MM.1S (cell line): Measurements from ENCODE around the gene NPFF.
A peak's percentile ranks its signal among the peaks of the same experiment; 100 is the strongest.
"Not testable (repeated sequence)": the region's sequence is repeated elsewhere in the genome, so short reads cannot be mapped to it uniquely, and the experiment has no call there.

ENCODE experiments used
- DNase-seq: peaks from one replicate; pipeline ENCODE4 v3.0.0-alpha.2; 2015
- H2AFZ ChIP-seq: fragments of 300-600 bp; sonication (generic); 2 replicates; pipeline ENCODE4 v1.6.0; 2016; ENCODE audit warnings: antibody characterized with exemption, low read length
- H3F3A ChIP-seq: fragments of 300-600 bp; sonication (generic); 2 replicates; pipeline ENCODE4 v1.6.1; 2016; ENCODE audit warnings: mild to moderate bottlenecking, antibody characterized with exemption, low read length, moderate library complexity, mixed read lengths; ENCODE audit not compliant: insufficient read depth
- H3K27ac ChIP-seq: fragments of 300-600 bp; sonication (generic); 2 replicates; pipeline ENCODE4 v1.5.1; 2016; ENCODE audit warnings: mild to moderate bottlenecking, low read length
- H3K27me3 ChIP-seq: fragments of 300-600 bp; sonication (generic); replicated peaks from 2 replicates; pipeline ENCODE4 v1.6.0; 2016; ENCODE audit warnings: low read length; ENCODE audit not compliant: insufficient read depth
- H3K36me3 ChIP-seq: fragments of 300-600 bp; sonication (generic); replicated peaks from 2 replicates; pipeline ENCODE4 v1.6.1; 2016; ENCODE audit warnings: mild to moderate bottlenecking, low read length, mixed read lengths; ENCODE audit not compliant: insufficient read depth
- H3K4me1 ChIP-seq: fragments of 300-600 bp; sonication (generic); 2 replicates; pipeline ENCODE4 v1.6.1; 2016; ENCODE audit warnings: low read length, mixed read lengths
- H3K4me2 ChIP-seq: fragments of 300-600 bp; sonication (generic); 2 replicates; pipeline ENCODE4 v1.6.0; 2016; ENCODE audit warnings: low read depth, low read length
- H3K4me3 ChIP-seq: fragments of 300-600 bp; sonication (generic); 2 replicates; pipeline ENCODE4 v1.5.1; 2016; ENCODE audit warnings: low read length, mixed read lengths
- H3K79me2 ChIP-seq: fragments of 300-600 bp; sonication (generic); 2 replicates; pipeline ENCODE4 v1.6.1; 2016; ENCODE audit warnings: mixed run types, low read length, mixed read lengths
- H3K9ac ChIP-seq: fragments of 300-600 bp; sonication (generic); 2 replicates; pipeline ENCODE4 v1.6.1; 2016; ENCODE audit warnings: low read length, mixed read lengths
- H3K9me2 ChIP-seq: fragments of 300-600 bp; sonication (generic); replicated peaks from 2 replicates; pipeline ENCODE4 v1.6.1; 2016; ENCODE audit warnings: mild to moderate bottlenecking, low read length, mixed read lengths; ENCODE audit not compliant: insufficient read depth
- H3K9me3 ChIP-seq: fragments of 300-600 bp; sonication (generic); replicated peaks from 2 replicates; pipeline ENCODE4 v1.6.1; 2016; ENCODE audit warnings: mild to moderate bottlenecking, low read length, mixed read lengths; ENCODE audit not compliant: insufficient read depth
- H4K20me1 ChIP-seq: fragments of 300-600 bp; sonication (generic); 2 replicates; pipeline ENCODE4 v1.6.1; 2016; ENCODE audit warnings: mild to moderate bottlenecking, low read length, moderate library complexity, mixed read lengths; ENCODE audit not compliant: insufficient read depth
- CTCF ChIP-seq: fragments of 300-600 bp; sonication (generic); IDR thresholded peaks from 2 replicates; pipeline ENCODE4 v1.5.1; 2016; ENCODE audit warnings: antibody characterized with exemption, low read length, mixed read lengths
- EZH2 ChIP-seq: fragments of 300-600 bp; sonication (generic); optimal IDR thresholded peaks from 2 replicates; pipeline ENCODE3; 2017; ENCODE audit warnings: low read depth, mild to moderate bottlenecking, antibody characterized with exemption, low read length, mixed read lengths
- EZH2phosphoT487 ChIP-seq: fragments of 300-600 bp; sonication (generic); IDR thresholded peaks from 2 replicates; pipeline ENCODE4 v1.6.1; 2018; ENCODE audit warnings: antibody characterized with exemption, low read length

Gene NPFF

GRCh38 chr12:53483225-53483978 lies 23.9 kb downstream of the NPFF start:
- no peak overlapping the region for H2AFZ ChIP-seq
- H3K27ac ChIP-seq = peak overlapping the region; percentile 9; the same call in 1 of the 2 replicates
- DNase-seq = no peak
- H3K27me3 ChIP-seq = no peaks in the 10 kb centered on the region
- H3F3A ChIP-seq = peaks cover 78% of the 10 kb centered on the region
- peaks cover 32% of the 10 kb centered on the region for H3K79me2 ChIP-seq
- H4K20me1 ChIP-seq = peaks cover 7% of the 10 kb centered on the region; the same call in 1 of the 2 replicates
- peaks cover 23% of the 10 kb centered on the region; the same call in 1 of the 2 replicates for H3K36me3 ChIP-seq
- peaks cover 24% of the 10 kb centered on the region for H3K4me1 ChIP-seq
- TF ChIP-seq CTCF = no peak
- no peak for TF ChIP-seq EZH2phosphoT487
- no peak for TF ChIP-seq EZH2
- no peak overlapping the region for H3K4me2 ChIP-seq
- no peak overlapping the region for H3K9ac ChIP-seq
- no peak overlapping the region for H3K4me3 ChIP-seq
- H3K9me3 ChIP-seq = no peaks in the 10 kb centered on the region
- no peaks in the 10 kb centered on the region for H3K9me2 ChIP-seq

- H3K4me1 ChIP-seq = peaks cover 31% of the 10 kb centered on the region
- H2AFZ ChIP-seq = no peak overlapping the region
- TF ChIP-seq EZH2phosphoT487 = no peak
- TF ChIP-seq CTCF = no peak
- no peak for TF ChIP-seq EZH2
- H3K27me3 ChIP-seq = no peaks in the 10 kb centered on the region
- peaks cover 23% of the 10 kb centered on the region; the same call in 1 of the 2 replicates for H3K36me3 ChIP-seq
- H3K4me2 ChIP-seq = no peak overlapping the region
- H3K79me2 ChIP-seq = peaks cover 39% of the 10 kb centered on the region
- H3K9me2 ChIP-seq = no peaks in the 10 kb centered on the region
- peaks cover 7% of the 10 kb centered on the region; the same call in 1 of the 2 replicates for H4K20me1 ChIP-seq
- H3K9me3 ChIP-seq = no peaks in the 10 kb centered on the region
- no peak overlapping the region for H3K9ac ChIP-seq
- no peak overlapping the region; the same call in 1 of the 2 replicates for H3K27ac ChIP-seq
- H3F3A ChIP-seq = peaks cover 85% of the 10 kb centered on the region
- no peak for DNase-seq
- H3K4me3 ChIP-seq = no peak overlapping the region
These were observed 24.6 kb downstream of the NPFF start for GRCh38 chr12:53482626-53483168.

- Histone ChIP-seq H3K9me3 (no peaks in the 10 kb centered on the region), H3K4me2 (no peak overlapping the region), H3K9ac (no peak overlapping the region), H3K9me2 (no peaks in the 10 kb centered on the region), H3K4me1 (peaks cover 35% of the 10 kb centered on the region), H2AFZ (no peak overlapping the region), H3K27ac (peak overlapping the region; percentile 42; the same call in 1 of the 2 replicates), H4K20me1 (peaks cover 7% of the 10 kb centered on the region; the same call in 1 of the 2 replicates), H3F3A (peaks cover 85% of the 10 kb centered on the region), H3K79me2 (peaks cover 45% of the 10 kb centered on the region), H3K27me3 (no peaks in the 10 kb centered on the region), H3K36me3 (peaks cover 23% of the 10 kb centered on the region; the same call in 1 of the 2 replicates), H3K4me3 (no peak overlapping the region)
- TF ChIP-seq CTCF (peak; percentile 46), EZH2phosphoT487 (no peak)
- DNase-seq = peak; percentile 48
These were observed 25.2 kb downstream of the NPFF start for GRCh38 chr12:53481939-53482586.

GRCh38 chr12:53481458-53481857 lies 25.8 kb downstream of the NPFF start:
- H4K20me1 ChIP-seq, H3K27me3 ChIP-seq, H3K9me3 ChIP-seq, H2AFZ ChIP-seq, H3K4me3 ChIP-seq, H3K9me2 ChIP-seq, H3K4me2 ChIP-seq, DNase-seq, H3K9ac ChIP-seq: not testable (repeated sequence)
- Histone ChIP-seq H3F3A (peaks cover 85% of the 10 kb centered on the region), H3K79me2 (peaks cover 51% of the 10 kb centered on the region), H3K36me3 (peaks cover 23% of the 10 kb centered on the region; the same call in 1 of the 2 replicates), H3K4me1 (peaks cover 41% of the 10 kb centered on the region), H3K27ac (peak overlapping the region; percentile 42; the same call in 1 of the 2 replicates)
